ENCODE data around the gene ARFIP2.

Gene ARFIP2

DNA sequence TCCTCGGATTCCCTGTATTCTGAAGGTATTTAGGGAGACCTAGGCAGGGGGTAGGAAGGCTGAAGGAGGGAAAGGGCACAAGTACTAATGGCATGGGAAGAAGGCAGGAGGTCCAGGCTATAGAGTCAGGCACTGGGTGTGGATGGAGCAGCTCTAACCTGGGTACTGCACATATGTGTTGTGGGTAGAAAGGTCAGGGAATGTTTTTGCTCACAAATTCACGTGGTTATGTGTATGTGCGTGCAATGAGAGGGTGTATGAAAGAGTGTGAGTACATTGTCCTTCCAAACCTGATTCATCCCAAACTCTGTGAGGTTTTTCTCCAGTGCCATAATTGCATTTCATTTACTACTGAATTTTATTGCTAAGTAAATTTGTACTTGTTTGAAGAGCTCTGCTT, 39.1 kb upstream of the ARFIP2 start:
- TF ChIP-seq, protein P1, sequence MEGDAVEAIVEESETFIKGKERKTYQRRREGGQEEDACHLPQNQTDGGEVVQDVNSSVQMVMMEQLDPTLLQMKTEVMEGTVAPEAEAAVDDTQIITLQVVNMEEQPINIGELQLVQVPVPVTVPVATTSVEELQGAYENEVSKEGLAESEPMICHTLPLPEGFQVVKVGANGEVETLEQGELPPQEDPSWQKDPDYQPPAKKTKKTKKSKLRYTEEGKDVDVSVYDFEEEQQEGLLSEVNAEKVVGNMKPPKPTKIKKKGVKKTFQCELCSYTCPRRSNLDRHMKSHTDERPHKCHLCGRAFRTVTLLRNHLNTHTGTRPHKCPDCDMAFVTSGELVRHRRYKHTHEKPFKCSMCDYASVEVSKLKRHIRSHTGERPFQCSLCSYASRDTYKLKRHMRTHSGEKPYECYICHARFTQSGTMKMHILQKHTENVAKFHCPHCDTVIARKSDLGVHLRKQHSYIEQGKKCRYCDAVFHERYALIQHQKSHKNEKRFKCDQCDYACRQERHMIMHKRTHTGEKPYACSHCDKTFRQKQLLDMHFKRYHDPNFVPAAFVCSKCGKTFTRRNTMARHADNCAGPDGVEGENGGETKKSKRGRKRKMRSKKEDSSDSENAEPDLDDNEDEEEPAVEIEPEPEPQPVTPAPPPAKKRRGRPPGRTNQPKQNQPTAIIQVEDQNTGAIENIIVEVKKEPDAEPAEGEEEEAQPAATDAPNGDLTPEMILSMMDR (IDR thresholded peaks at IDR 0.05; ENCODE audit: control insufficient read depth, insufficient read depth, low read depth, low read length, missing control alignments): no peak
- no peak for DNase-seq (ENCODE audit: low read depth)
- no peak overlapping the region for H3K4me3 ChIP-seq (ENCODE audit: control insufficient read depth, low read depth, low read length)

DNA sequence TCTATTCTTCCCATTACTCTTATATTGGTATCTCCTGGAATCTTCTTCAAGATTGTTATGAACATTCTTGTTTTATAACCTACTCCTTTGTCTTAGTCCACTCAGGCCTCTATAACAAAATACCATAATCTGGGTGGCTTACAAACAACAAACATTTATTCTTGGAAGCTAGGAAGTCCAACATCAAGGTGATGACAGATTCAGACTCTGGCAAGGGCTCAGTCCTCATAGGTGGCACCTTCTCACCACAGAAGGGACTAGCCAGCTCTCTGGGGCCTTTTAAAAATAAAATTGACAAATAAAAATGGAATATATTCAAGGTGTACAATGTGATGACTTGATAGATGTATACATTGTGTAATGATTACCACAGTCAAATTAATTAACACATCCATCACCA, 35.7 kb upstream of the ARFIP2 start:
- TF ChIP-seq, protein P1 (IDR thresholded peaks at IDR 0.05; ENCODE audit: control insufficient read depth, insufficient read depth, low read depth, low read length, missing control alignments): no peak
- H3K4me3 ChIP-seq (ENCODE audit: control insufficient read depth, low read depth, low read length): no peak overlapping the region
- no peak for DNase-seq (ENCODE audit: low read depth)

DNA sequence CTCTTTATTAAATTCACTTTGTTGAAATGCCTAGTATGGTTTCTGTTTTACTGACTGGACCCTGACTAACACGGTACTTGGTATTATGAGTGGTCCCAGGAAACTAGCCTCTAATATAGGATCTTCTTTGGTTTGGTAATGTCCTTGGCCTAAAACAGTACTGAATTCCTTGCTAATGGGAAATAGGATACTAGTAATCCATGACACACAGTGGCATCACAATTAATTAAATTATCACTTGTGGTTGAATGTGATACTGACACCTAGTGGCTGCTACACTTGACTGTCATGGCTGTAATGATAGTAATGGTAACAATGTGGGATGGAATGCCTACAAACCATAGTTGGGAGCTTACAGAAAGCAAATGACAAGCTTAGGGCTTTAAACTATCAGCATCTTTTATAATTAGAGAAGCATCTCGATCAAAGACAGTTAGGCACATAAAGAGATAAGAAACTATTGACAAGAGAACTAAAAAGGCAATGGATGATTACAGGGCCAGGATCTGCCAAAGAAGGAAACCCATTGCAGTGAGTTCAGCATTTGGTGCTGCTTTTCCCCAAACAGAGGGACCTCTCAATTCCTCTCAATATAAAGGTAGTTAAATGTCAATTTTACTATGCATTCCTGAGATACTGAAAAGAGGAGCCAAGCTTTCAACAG, 24.6 kb upstream of the ARFIP2 start:
- no peak overlapping the region for H3K4me3 ChIP-seq (ENCODE audit: control insufficient read depth, low read depth, low read length)
- TF ChIP-seq, protein P1 (IDR thresholded peaks at IDR 0.05; ENCODE audit: control insufficient read depth, insufficient read depth, low read depth, low read length, missing control alignments): peak; percentile 70
- DNase-seq (ENCODE audit: low read depth): no peak

DNA sequence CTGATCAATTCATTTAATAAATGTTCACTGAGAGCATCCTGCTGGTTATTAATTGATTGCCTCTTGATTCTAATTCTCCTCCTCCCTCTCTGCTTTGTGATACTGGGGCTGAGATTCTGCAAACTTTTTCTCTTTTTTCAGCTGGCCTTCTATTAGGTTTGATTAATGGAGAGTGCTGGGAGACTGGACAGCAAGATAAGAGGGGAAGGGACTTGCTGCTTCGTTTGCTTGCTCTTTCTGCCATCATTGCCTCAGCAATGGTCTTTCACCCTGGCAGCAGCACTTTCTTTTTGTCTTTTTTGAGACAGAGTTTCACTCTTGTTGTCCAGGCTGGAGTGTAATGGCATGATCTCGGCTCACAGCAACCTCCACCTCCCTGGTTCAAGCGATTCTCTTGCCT, 23.0 kb upstream of the ARFIP2 start:
- TF ChIP-seq, protein P1 (IDR thresholded peaks at IDR 0.05; ENCODE audit: control insufficient read depth, insufficient read depth, low read depth, low read length, missing control alignments): no peak
- H3K4me3 ChIP-seq (ENCODE audit: control insufficient read depth, low read depth, low read length): no peak overlapping the region
- no peak for DNase-seq (ENCODE audit: low read depth)

DNA sequence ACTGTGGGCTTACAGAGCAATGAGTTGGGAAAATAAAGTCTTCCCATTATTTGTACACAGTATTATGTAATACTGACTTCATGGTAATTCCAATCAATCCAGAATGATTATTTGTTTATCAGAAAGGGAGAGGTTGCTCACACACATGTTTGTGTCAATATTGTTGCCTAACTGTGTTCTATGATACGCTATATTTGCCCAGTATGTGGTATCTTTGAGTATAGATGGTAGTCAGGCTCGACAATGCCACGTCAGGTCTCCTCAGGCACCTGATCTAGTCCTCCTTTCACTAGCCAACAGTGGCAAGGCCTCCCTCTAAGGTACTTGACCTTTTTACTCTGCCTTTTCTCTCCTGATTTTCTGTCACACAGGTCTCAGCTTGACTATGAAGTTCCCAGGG, 21.3 kb upstream of the ARFIP2 start:
- TF ChIP-seq, protein P1 (IDR thresholded peaks at IDR 0.05; ENCODE audit: control insufficient read depth, insufficient read depth, low read depth, low read length, missing control alignments): no peak
- no peak overlapping the region for H3K4me3 ChIP-seq (ENCODE audit: control insufficient read depth, low read depth, low read length)
- no peak for DNase-seq (ENCODE audit: low read depth)

DNA sequence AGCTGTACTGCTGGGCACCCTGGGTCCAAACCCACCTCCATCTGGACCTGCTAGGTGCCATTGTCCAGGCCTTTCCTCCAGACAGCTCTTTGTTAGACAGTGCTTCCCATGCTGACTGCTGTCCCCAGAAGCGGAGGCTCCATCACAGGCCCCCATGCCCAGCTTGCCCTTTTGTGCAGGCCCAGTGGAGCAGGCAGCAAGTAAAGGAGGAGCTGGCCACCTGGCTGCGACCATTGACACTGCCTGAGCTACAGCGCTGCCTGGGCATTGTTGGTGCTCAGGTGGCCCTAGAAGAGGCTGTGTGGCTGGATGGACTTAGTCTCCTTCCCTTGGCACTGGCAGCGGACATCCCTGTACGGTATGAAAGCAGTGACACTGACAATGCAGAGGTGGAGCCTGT, 17.4 kb upstream of the ARFIP2 start:
- TF ChIP-seq, protein P1 (IDR thresholded peaks at IDR 0.05; ENCODE audit: control insufficient read depth, insufficient read depth, low read depth, low read length, missing control alignments): no peak
- no peak overlapping the region for H3K4me3 ChIP-seq (ENCODE audit: control insufficient read depth, low read depth, low read length)
- no peak for DNase-seq (ENCODE audit: low read depth)
